Measurements from ENCODE around the gene COMT.
"Not testable (repeated sequence)": the region's sequence is repeated elsewhere in the genome, so short reads cannot be mapped to it uniquely, and the experiment has no call there.

COMT gene

GRCh38 chr22:19909350-19910179 is 32.0 kb upstream of the COMT start:
- peak; percentile 49 to 81 for DNase-seq

- no peak for DNase-seq
Measured at GRCh38 chr22:19910180-19910744, 31.3 kb upstream of the COMT start.

GRCh38 chr22:19911540-19912270 is 29.9 kb upstream of the COMT start:
- DNase-seq = no peak

- no peak for DNase-seq
Measured at GRCh38 chr22:19912271-19912999, 29.1 kb upstream of the COMT start.

- DNase-seq = no peak
Measured at GRCh38 chr22:19913337-19913936, 28.1 kb upstream of the COMT start.

GRCh38 chr22:19914201-19914943 is 27.2 kb upstream of the COMT start:
- DNase-seq = no peak

GRCh38 chr22:19915287-19915954 is 26.2 kb upstream of the COMT start:
- no peak for DNase-seq

GRCh38 chr22:19916006-19916405 is 25.6 kb upstream of the COMT start:
- DNase-seq = no peak

- DNase-seq = no peak
Measured at GRCh38 chr22:19916941-19917340, 24.6 kb upstream of the COMT start.

- no peak for DNase-seq
Measured at GRCh38 chr22:19917389-19918138, 24.0 kb upstream of the COMT start.

- no peak for DNase-seq
Measured at GRCh38 chr22:19918332-19919106, 23.1 kb upstream of the COMT start.

GRCh38 chr22:19919701-19920363 is 21.7 kb upstream of the COMT start:
- no peak for DNase-seq

GRCh38 chr22:19921544-19922081 is 20.0 kb upstream of the COMT start:
- DNase-seq = no peak

GRCh38 chr22:19923914-19924513 is 17.6 kb upstream of the COMT start:
- no peak for DNase-seq

GRCh38 chr22:19926028-19926427 is 15.5 kb upstream of the COMT start:
- not testable (repeated sequence) for DNase-seq

GRCh38 chr22:19927696-19928095 is 13.9 kb upstream of the COMT start:
- no peak for DNase-seq

GRCh38 chr22:19928207-19928606 is 13.4 kb upstream of the COMT start:
- DNase-seq = no peak
